ENCODE measurements around the gene LEKR1. TPM values are rescaled to one million over a fixed set of nuclear protein-coding genes. Genes with fewer than 3 reads are reported as not detected.

Gene LEKR1
- total and polyA plus RNA-seq, 2 donors (not counting 1 experiment from before 2014, with no cell fraction given) = 0.94 to 4.7 TPM

DNA sequence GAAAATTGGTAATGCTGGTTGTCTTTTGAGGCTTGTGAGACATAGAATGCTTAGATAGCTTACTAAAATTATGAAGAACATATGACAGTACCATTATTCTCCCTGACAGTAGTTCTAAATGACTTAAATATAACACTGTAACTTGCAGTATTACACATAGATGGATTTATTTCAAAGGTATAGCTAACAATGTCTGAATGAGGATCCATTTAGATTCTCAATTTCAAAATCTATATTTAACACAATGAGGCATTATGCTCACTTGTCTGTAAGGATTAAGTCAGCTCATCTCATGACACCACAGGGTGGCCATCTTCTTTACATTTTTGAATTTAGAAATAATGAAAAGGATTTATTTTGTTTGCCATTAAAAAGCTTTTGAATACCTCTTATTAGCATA lies 225.4 kb downstream of the LEKR1 start:
- intact Hi-C loops (cut with micrococcal nuclease) = no loop called here
- no peak overlapping the region for H3K4me2 ChIP-seq (replicated peaks; ENCODE audit: low read depth, low read length, poor library complexity, severe bottlenecking)
- Mint-ChIP-seq H3K4me1 (peaks cover 7% of the 10 kb centered on the region), H3K4me3 (no peak overlapping the region), H3K27me3 (no peaks in the 10 kb centered on the region), H3K27ac (no peak overlapping the region), H3K9me3 (ENCODE audit: insufficient read depth) (no peaks in the 10 kb centered on the region)
- H3K36me3 ChIP-seq (replicated peaks in 1 of 2; ENCODE audit: control extremely low read depth in 1 of 2, control insufficient read depth in 1 of 2, extremely low read depth in 1 of 2, insufficient read depth in 2 of 2, low read length in 1 of 2) = no peaks in the 10 kb centered on the region
- H3K9ac ChIP-seq (ENCODE audit: low read length) = no peak overlapping the region
- no peaks in the 10 kb centered on the region for H4K20me1 ChIP-seq (ENCODE audit: control insufficient read depth, insufficient read depth, low read length, poor library complexity, severe bottlenecking)
- ATAC-seq (ENCODE audit: low read depth) = no peak
- no peaks in the 10 kb centered on the region for H3K9me3 ChIP-seq (ENCODE audit: control extremely low read depth in 1 of 3, control insufficient read depth in 2 of 3, insufficient read depth in 1 of 3, low read length in 2 of 3)
- no peak overlapping the region for H3K4me3 ChIP-seq (ENCODE audit: control extremely low read depth in 1 of 5, extremely low read depth in 1 of 5, insufficient read depth in 1 of 5, low read depth in 2 of 5, low read length in 4 of 5)
- ChIA-PET CTCF (interaction anchor here (1.5 to 1.7 kb wide), 2 partner anchors 16 to 22 kb away, joined by 3 to 4 read pairs; no protein-coding TSS in a partner anchor), POLR2A (interaction anchor here (0.6 kb wide), 1 partner anchor 22 kb away, joined by 3 read pairs; no protein-coding TSS in a partner anchor)
- no peak overlapping the region for H3K27ac ChIP-seq (ENCODE audit: low read length in 2 of 2)
- H3K79me2 ChIP-seq (ENCODE audit: control insufficient read depth, insufficient read depth, low read length) = no peaks in the 10 kb centered on the region
- H3K4me1 ChIP-seq (ENCODE audit: control insufficient read depth in 2 of 2, insufficient read depth in 2 of 2, low read length in 2 of 2) = peaks cover 4 to 8% of the 10 kb centered on the region in 2 donors
- no peak overlapping the region for H2AFZ ChIP-seq (ENCODE audit: insufficient read depth, low read depth, low read length, poor library complexity, severe bottlenecking)
- no peaks in the 10 kb centered on the region for H3K27me3 ChIP-seq (replicated peaks in 1 of 4; ENCODE audit: control extremely low read depth in 1 of 4, control insufficient read depth in 3 of 4, insufficient read depth in 4 of 4, low read length in 3 of 4)
- TF ChIP-seq, protein P1, sequence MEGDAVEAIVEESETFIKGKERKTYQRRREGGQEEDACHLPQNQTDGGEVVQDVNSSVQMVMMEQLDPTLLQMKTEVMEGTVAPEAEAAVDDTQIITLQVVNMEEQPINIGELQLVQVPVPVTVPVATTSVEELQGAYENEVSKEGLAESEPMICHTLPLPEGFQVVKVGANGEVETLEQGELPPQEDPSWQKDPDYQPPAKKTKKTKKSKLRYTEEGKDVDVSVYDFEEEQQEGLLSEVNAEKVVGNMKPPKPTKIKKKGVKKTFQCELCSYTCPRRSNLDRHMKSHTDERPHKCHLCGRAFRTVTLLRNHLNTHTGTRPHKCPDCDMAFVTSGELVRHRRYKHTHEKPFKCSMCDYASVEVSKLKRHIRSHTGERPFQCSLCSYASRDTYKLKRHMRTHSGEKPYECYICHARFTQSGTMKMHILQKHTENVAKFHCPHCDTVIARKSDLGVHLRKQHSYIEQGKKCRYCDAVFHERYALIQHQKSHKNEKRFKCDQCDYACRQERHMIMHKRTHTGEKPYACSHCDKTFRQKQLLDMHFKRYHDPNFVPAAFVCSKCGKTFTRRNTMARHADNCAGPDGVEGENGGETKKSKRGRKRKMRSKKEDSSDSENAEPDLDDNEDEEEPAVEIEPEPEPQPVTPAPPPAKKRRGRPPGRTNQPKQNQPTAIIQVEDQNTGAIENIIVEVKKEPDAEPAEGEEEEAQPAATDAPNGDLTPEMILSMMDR (IDR thresholded peaks at IDR 0.05) = no peak
- TF ChIP-seq EZH2 (IDR thresholded peaks at IDR 0.05; ENCODE audit: borderline replicate concordance, insufficient read depth, low read depth, low read length, poor library complexity, severe bottlenecking) = no peak
- DNase-seq = no peak

DNA sequence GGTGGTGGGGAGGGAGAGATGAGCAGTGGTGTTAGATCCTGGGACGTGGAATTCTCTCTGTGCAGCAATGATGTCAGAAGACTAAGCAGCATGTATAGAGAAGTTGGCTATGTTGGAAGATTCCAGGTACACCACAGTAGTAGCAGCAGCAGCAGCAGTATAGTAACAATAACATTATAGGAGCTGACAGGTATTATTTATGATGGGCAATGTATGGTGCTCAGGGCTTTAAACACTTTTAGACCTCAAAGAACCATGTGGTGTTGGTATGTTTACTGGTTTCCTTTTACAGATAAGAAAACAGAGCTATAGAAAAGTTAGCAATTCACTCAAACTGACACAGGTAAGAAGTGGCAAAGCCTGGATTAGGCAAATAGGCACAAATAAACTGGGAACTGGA lies 229.9 kb downstream of the LEKR1 start:
- Mint-ChIP-seq H3K4me1 (no peaks in the 10 kb centered on the region), H3K9me3 (ENCODE audit: insufficient read depth) (no peaks in the 10 kb centered on the region), H3K27me3 (no peaks in the 10 kb centered on the region), H3K27ac (no peak overlapping the region), H3K4me3 (no peak overlapping the region)
- no peak overlapping the region for H3K4me3 ChIP-seq (ENCODE audit: control extremely low read depth in 1 of 5, extremely low read depth in 1 of 5, insufficient read depth in 1 of 5, low read depth in 2 of 5, low read length in 4 of 5)
- H3K9ac ChIP-seq (ENCODE audit: low read length) = no peak overlapping the region
- POLR2A ChIA-PET = no interaction called here
- ATAC-seq (ENCODE audit: low read depth) (no peak), DNase-seq (no peak)
- H3K4me2 ChIP-seq (replicated peaks; ENCODE audit: low read depth, low read length, poor library complexity, severe bottlenecking) = no peak overlapping the region
- no peak overlapping the region for H3K27ac ChIP-seq (ENCODE audit: low read length in 2 of 2)
- TF ChIP-seq EZH2 (IDR thresholded peaks at IDR 0.05; ENCODE audit: borderline replicate concordance, insufficient read depth, low read depth, low read length, poor library complexity, severe bottlenecking) = no peak
- TF ChIP-seq, protein P1 (IDR thresholded peaks at IDR 0.05) = no peak
- intact Hi-C loops (cut with micrococcal nuclease) = no loop called here
- H3K27me3 ChIP-seq (replicated peaks in 1 of 4; ENCODE audit: control extremely low read depth in 1 of 4, control insufficient read depth in 3 of 4, insufficient read depth in 4 of 4, low read length in 3 of 4) = no peaks in the 10 kb centered on the region
- WGBS (ENCODE audit: insufficient coverage) = 100% methylated on average over 1 of the region's 1 CpG
- no peaks in the 10 kb centered on the region for H4K20me1 ChIP-seq (ENCODE audit: control insufficient read depth, insufficient read depth, low read length, poor library complexity, severe bottlenecking)
- no peaks in the 10 kb centered on the region for H3K36me3 ChIP-seq (replicated peaks in 1 of 2; ENCODE audit: control extremely low read depth in 1 of 2, control insufficient read depth in 1 of 2, extremely low read depth in 1 of 2, insufficient read depth in 2 of 2, low read length in 1 of 2)
- H3K4me1 ChIP-seq (ENCODE audit: control insufficient read depth in 2 of 2, insufficient read depth in 2 of 2, low read length in 2 of 2) = no peaks in the 10 kb centered on the region
- CTCF ChIA-PET = no interaction called here
- H2AFZ ChIP-seq (ENCODE audit: insufficient read depth, low read depth, low read length, poor library complexity, severe bottlenecking) = no peak overlapping the region
- H3K9me3 ChIP-seq (ENCODE audit: control extremely low read depth in 1 of 3, control insufficient read depth in 2 of 3, insufficient read depth in 1 of 3, low read length in 2 of 3) = no peaks in the 10 kb centered on the region
- no peaks in the 10 kb centered on the region for H3K79me2 ChIP-seq (ENCODE audit: control insufficient read depth, insufficient read depth, low read length)
